ENCODE measurements around the gene CHCHD3. TPM values are rescaled to one million over a fixed set of nuclear protein-coding genes. Genes with fewer than 3 reads are reported as not detected.

CHCHD3 gene
- polyA plus RNA-seq, 2 of the 4 experiments (the other 2 are of a cell fraction): 96.7 to 139 TPM

DNA sequence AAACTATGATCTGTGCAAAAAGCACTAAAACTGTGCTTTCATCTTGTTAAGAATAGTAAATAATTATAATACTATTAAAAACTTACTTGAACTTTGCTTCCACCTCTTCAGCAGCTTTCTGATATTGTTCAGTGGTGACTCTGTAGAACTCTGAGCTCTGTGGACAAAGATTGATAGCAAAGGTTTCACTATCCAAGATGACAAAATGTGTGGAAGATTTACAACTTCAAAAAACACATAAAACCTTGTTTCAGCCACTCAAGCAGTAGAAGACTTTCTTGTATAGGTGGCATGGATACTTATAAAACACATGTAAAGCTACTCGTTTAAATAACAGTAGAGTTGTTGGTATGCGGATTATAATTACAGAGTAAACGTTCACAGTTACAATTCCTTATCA, 243.6 kb downstream of the CHCHD3 start:
- FAIRE-seq: no peak
- ATAC-seq: no peak
- Histone ChIP-seq H3K4me1 (peaks cover 8% of the 10 kb centered on the region; the same call in 1 of the 3 replicates), H3K9me3 (no peaks in the 10 kb centered on the region), H3K27ac (no peak overlapping the region), H3K4me2 (no peak overlapping the region), H3K4me3 (no peak overlapping the region)
- WGBS (ENCODE audit: missing lambda C conversion rate): 82% methylated on average over 3 of the region's 3 CpGs
- TF ChIP-seq RCOR1 (IDR thresholded peaks at IDR 0.05; ENCODE audit: low read depth, low read length) (no peak), HOXB13 (CRISPR knock-in tag; IDR thresholded peaks at IDR 0.05; ENCODE audit: low read depth) (no peak), E2F6 (IDR thresholded peaks at IDR 0.05; ENCODE audit: borderline replicate concordance, low read depth) (no peak), TFCP2L1 (CRISPR knock-in tag; IDR thresholded peaks at IDR 0.05) (no peak)
- TF ChIP-seq, protein P1, sequence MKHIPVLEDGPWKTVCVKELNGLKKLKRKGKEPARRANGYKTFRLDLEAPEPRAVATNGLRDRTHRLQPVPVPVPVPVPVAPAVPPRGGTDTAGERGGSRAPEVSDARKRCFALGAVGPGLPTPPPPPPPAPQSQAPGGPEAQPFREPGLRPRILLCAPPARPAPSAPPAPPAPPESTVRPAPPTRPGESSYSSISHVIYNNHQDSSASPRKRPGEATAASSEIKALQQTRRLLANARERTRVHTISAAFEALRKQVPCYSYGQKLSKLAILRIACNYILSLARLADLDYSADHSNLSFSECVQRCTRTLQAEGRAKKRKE (CRISPR knock-in tag; IDR thresholded peaks at IDR 0.05; ENCODE audit: low read depth): no peak
- DNase-seq (ENCODE audit: low read depth in 1 of 2, low spot score in 1 of 2): no peak
- POLR2A ChIA-PET: no interaction called here
- CTCF ChIA-PET: no interaction called here

DNA sequence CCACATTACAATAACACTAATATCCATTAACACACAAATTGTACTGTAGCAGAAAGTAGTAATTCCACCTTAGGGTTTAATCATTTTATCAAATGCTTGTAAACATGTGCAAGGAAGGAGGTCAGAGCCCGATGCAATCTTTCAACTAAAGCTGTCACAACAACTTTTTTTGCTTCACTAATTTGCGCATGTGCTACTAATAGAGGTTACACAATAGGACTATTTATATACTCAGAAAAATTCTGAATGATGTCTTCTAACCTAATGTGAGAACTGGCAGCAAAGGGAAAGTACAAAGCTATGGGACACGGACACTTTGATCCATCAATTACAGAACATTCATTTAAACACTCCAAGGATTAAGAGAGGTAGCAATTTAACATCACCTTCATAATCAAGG, 244.4 kb downstream of the CHCHD3 start:
- WGBS (ENCODE audit: missing lambda C conversion rate): 94% methylated on average over 3 of the region's 3 CpGs
- DNase-seq (ENCODE audit: low read depth in 1 of 2, low spot score in 1 of 2): no peak
- TF ChIP-seq MAFK (IDR thresholded peaks at IDR 0.05; ENCODE audit: partially characterized antibody) (no peak), RNF2 (IDR thresholded peaks at IDR 0.05; ENCODE audit: borderline replicate concordance, low read depth) (no peak), MYC (IDR thresholded peaks at IDR 0.05; ENCODE audit: borderline replicate concordance, low read length) (no peak), HDAC2 (IDR thresholded peaks at IDR 0.05) (no peak), MAX (IDR thresholded peaks at IDR 0.05) (no peak), CHD4 (IDR thresholded peaks at IDR 0.05; ENCODE audit: borderline replicate concordance) (no peak), ZC3H11A (IDR thresholded peaks at IDR 0.05) (no peak), KDM5A (IDR thresholded peaks at IDR 0.05) (no peak), SMC3 (IDR thresholded peaks at IDR 0.05) (no peak), ELK1 (IDR thresholded peaks at IDR 0.05; ENCODE audit: low read depth, low read length) (no peak), REST (IDR thresholded peaks at IDR 0.05) (no peak), POLR2AphosphoS2 (conservative IDR thresholded peaks at IDR 0.05; ENCODE audit: low read length) (no peak), HMGXB4 (CRISPR knock-in tag; IDR thresholded peaks at IDR 0.05; ENCODE audit: borderline replicate concordance) (no peak), KDM1A (IDR thresholded peaks at IDR 0.05; ENCODE audit: low read depth) (no peak), GATA3 (IDR thresholded peaks at IDR 0.05; ENCODE audit: borderline replicate concordance) (no peak), HEYL (CRISPR knock-in tag; IDR thresholded peaks at IDR 0.05) (no peak), E2F6 (IDR thresholded peaks at IDR 0.05; ENCODE audit: borderline replicate concordance, low read depth) (no peak), FOXS1 (CRISPR knock-in tag; IDR thresholded peaks at IDR 0.05) (no peak)
- TF ChIP-seq, protein P2, sequence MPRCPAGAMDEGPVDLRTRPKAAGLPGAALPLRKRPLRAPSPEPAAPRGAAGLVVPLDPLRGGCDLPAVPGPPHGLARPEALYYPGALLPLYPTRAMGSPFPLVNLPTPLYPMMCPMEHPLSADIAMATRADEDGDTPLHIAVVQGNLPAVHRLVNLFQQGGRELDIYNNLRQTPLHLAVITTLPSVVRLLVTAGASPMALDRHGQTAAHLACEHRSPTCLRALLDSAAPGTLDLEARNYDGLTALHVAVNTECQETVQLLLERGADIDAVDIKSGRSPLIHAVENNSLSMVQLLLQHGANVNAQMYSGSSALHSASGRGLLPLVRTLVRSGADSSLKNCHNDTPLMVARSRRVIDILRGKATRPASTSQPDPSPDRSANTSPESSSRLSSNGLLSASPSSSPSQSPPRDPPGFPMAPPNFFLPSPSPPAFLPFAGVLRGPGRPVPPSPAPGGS (IDR thresholded peaks at IDR 0.05): no peak
- TF ChIP-seq, protein P3, sequence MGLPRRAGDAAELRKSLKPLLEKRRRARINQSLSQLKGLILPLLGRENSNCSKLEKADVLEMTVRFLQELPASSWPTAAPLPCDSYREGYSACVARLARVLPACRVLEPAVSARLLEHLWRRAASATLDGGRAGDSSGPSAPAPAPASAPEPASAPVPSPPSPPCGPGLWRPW (IDR thresholded peaks at IDR 0.05): no peak
- no peak for FAIRE-seq
- H3K4me2 ChIP-seq: no peak overlapping the region
- H3K4me1 ChIP-seq: peaks cover 8% of the 10 kb centered on the region; the same call in 1 of the 3 replicates
- H3K9me3 ChIP-seq: no peaks in the 10 kb centered on the region
- ChIA-PET CTCF (interaction anchor here (0.6 kb wide), 1 partner anchor 615 kb away, joined by 3 read pairs; no protein-coding TSS in a partner anchor), POLR2A (no interaction called here)
- H3K4me3 ChIP-seq: no peak overlapping the region
- H3K27ac ChIP-seq: no peak overlapping the region
- no peak for ATAC-seq
